Effector memory CD8-positive, alpha-beta T cell (primary cell): Measurements from ENCODE around the gene UQCRHL.

Experiments used
- ATAC-seq: fragments of 150-1000 bp; cut with Tn5 transposase; replicated peaks from 2 replicates; pipeline ENCODE4 v1.10.0; 2021; ENCODE audit warnings: mild to moderate bottlenecking, moderate library complexity
- DNase-seq, 3 experiments: peaks; one replicate each; pipeline ENCODE4 v3.0.0; 2021
- H3K27ac Mint-ChIP-seq, 2 donors: one replicate each; pipeline ENCODE4 v1.8.0; 2022; ENCODE audit warnings: mild to moderate bottlenecking in 2 of 2, mixed read lengths in 2 of 2, moderate library complexity in 2 of 2
- H3K27me3 Mint-ChIP-seq, 2 donors: one replicate each; pipeline ENCODE4 v1.8.0; 2022; ENCODE audit warnings: mixed read lengths in 2 of 2
- H3K36me3 Mint-ChIP-seq: one replicate; pipeline ENCODE4 v1.8.0; 2022; ENCODE audit warnings: mild to moderate bottlenecking, moderate library complexity, mixed read lengths; ENCODE audit not compliant: insufficient read depth
- H3K4me1 Mint-ChIP-seq, 2 donors: one replicate each; pipeline ENCODE4 v1.8.0; 2022; ENCODE audit warnings: low read depth in 2 of 2, mixed read lengths in 2 of 2
- H3K4me3 Mint-ChIP-seq, 2 donors: one replicate each; pipeline ENCODE4 v1.8.0; 2022; ENCODE audit warnings: mild to moderate bottlenecking in 2 of 2, mixed read lengths in 2 of 2, moderate library complexity in 2 of 2
- H3K9me3 Mint-ChIP-seq, 2 donors: one replicate each; pipeline ENCODE4 v1.8.0; 2022; ENCODE audit warnings: mixed read lengths in 2 of 2

UQCRHL gene

DNA sequence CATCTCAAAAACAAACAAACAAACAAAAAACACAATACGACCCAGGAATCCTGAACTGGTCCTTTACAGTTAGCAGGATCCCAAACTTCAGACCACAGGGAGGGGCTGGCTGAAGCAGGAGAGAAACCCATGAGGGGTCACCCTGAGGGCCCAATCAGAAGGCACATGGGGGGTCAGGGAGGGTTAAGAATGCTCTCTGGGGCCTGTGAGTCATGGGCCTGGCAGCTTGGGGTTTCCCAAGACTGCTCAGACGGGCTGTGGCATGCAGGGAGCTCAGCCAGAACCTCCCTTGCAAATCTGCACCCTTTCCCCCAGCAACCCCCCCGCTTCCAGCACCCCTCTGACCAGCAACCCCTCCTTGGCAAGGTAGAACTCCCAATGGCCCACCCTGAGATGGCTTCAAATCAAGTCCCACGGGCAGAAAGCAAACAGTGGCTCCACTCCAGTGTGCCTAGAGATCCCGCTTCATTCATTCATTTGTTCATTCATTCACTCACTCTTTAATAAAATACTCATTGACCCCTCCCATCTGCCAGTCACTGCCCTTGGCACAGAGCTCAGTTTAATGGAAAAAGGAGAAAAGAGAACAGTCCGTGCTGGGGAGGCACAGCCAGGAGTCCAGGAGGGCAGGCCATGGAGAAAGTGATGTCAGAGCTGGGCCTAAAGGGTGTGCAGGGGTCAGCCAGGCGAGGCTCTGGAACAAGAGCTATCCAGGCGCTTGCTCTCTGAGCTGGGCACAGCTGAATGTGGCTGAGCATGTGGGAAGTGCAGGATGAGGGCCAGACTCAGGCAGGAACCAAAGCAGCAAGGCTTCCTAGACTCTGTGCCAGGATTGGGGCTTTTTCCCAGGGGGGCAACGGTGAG is 8.2 kb downstream of the UQCRHL start:
- DNase-seq (no peak), ATAC-seq (no peak)
- Mint-ChIP-seq H3K9me3 (no peaks in the 10 kb centered on the region), H3K4me3 (no peak overlapping the region), H3K36me3 (no peaks in the 10 kb centered on the region), H3K4me1 (peaks cover 0 to 3% of the 10 kb centered on the region in 2 donors), H3K27ac (no peak overlapping the region), H3K27me3 (peaks cover 25 to 33% of the 10 kb centered on the region in 2 donors)

DNA sequence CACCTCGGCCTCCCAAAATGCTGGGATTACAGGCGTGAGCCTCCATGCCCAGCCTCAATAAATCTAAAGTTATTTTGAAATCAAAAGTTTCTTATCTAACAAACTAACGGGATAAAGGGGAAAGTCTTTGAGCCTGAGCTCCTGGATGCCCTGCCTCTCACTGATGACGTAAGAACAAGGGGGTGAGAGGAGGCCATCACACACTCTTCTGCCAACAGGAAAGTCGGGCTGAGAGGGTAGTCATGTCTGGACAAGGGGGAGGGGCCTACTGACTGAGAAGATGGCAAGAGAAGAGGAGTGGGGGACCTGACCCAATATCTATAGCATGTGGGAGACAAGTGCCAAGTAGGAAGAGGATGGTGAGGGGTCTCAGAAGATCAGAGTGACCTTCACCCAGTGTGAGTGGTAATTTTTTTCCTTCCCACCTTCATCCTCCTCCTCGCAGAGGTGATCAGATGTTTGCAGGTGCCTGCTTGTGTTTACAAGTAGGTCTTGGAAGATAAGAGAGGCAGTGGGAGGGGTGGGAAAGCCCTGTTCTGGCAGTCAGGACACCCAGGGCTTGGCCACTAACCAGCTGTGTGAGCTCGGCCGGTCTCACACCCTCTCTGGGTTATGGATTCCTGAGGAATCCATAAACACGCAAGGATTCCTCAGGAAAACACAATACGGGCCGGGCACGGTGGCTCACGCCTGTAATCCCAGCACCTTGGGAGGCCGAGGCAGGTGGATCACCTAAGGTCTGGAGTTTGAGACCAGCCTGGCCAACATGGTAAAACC is 9.6 kb downstream of the UQCRHL start:
- DNase-seq (no peak), ATAC-seq (no peak)
- no peaks in the 10 kb centered on the region for H3K36me3 Mint-ChIP-seq
- H3K27ac Mint-ChIP-seq = no peak overlapping the region
- H3K4me3 Mint-ChIP-seq = no peak overlapping the region
- H3K27me3 Mint-ChIP-seq = peaks cover 25 to 33% of the 10 kb centered on the region in 2 donors
- H3K4me1 Mint-ChIP-seq = no peaks in the 10 kb centered on the region
- H3K9me3 Mint-ChIP-seq = no peaks in the 10 kb centered on the region

DNA sequence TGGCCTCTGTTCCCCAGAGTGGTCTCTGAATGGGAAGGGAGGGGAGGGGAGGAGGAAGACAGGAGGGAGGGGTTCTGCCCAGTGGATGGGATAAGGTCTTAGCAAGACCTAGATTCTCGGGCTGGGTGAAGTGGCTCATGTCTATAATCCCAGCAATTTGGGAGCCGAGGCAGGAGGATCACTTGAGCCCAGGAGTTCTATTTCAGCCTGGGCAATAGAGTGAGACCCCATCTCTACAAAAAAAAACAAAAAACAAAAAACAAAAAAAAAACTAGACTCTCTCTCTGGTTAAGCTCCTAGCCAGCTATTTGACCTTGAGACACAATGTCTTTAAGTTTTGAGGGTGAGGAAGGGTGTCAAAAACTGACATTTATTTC is 11.4 kb downstream of the UQCRHL start:
- Mint-ChIP-seq H3K36me3 (no peaks in the 10 kb centered on the region), H3K27ac (no peak overlapping the region), H3K9me3 (no peaks in the 10 kb centered on the region)

GRCh38 chr1:15788624-15789301 is 18.7 kb downstream of the UQCRHL start:
- H3K4me3 Mint-ChIP-seq = no peak overlapping the region
- no peak for ATAC-seq
- peaks cover 2 to 6% of the 10 kb centered on the region in 2 donors for H3K4me1 Mint-ChIP-seq
- H3K27ac Mint-ChIP-seq = no peak overlapping the region
- H3K9me3 Mint-ChIP-seq = no peaks in the 10 kb centered on the region
- no peaks in the 10 kb centered on the region for H3K36me3 Mint-ChIP-seq
- DNase-seq = no peak
- H3K27me3 Mint-ChIP-seq = peaks cover 14 to 41% of the 10 kb centered on the region in 2 donors

More for the DNA sequence above, 11.4 kb downstream of the UQCRHL start:
- ATAC-seq (no peak), DNase-seq (no peak)
- Mint-ChIP-seq H3K4me3 (no peak overlapping the region), H3K4me1 (peaks cover 2 to 6% of the 10 kb centered on the region in 2 donors), H3K27me3 (peaks cover 16 to 22% of the 10 kb centered on the region in 2 donors)

DNA sequence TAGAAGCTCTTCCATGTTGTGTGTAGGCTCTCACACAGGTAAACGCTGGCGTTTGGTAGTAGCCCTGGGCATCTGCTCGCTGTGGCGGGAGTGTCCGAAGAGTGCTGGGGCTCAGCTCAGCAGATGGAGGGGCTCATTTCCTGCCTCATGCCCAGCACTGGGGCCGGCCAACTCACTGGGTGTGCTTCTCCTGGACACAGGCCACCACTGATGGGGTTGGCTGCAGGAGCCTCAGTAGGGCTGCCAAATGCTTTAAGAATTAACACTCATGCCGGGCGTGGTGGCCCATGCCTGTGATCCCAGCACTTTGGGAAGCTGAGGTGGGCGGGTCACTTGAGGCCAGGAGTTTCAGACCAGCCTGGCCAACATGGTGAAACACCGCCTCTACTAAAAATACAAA is 20.9 kb downstream of the UQCRHL start:
- Mint-ChIP-seq H3K4me1 (no peaks in the 10 kb centered on the region), H3K27me3 (peaks cover 14 to 41% of the 10 kb centered on the region in 2 donors), H3K36me3 (no peaks in the 10 kb centered on the region), H3K27ac (no peak overlapping the region), H3K4me3 (no peak overlapping the region), H3K9me3 (no peaks in the 10 kb centered on the region)
- DNase-seq (no peak), ATAC-seq (no peak)

DNA sequence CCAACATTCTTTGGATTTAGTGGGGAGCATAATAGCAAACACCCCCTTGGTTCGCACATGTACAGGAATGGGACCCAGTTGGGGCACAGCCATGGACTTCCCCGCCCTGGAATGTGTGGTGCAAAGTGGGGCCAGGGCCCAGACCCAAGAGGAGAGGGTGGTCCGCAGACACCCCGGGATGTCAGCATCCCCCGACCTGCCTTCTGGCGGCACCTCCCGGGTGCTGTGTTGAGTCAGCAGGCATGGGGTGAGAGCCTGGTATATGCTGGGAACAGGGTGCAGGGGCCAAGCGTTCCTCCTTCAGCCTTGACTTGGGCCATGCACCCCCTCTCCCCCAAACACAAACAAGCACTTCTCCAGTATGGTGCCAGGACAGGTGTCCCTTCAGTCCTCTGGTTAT is 21.8 kb downstream of the UQCRHL start:
- Mint-ChIP-seq H3K9me3 (no peaks in the 10 kb centered on the region), H3K4me1 (no peaks in the 10 kb centered on the region), H3K27ac (no peak overlapping the region), H3K4me3 (no peak overlapping the region), H3K36me3 (no peaks in the 10 kb centered on the region), H3K27me3 (peaks cover 11 to 41% of the 10 kb centered on the region in 2 donors)
- DNase-seq = no peak
- no peak for ATAC-seq

DNA sequence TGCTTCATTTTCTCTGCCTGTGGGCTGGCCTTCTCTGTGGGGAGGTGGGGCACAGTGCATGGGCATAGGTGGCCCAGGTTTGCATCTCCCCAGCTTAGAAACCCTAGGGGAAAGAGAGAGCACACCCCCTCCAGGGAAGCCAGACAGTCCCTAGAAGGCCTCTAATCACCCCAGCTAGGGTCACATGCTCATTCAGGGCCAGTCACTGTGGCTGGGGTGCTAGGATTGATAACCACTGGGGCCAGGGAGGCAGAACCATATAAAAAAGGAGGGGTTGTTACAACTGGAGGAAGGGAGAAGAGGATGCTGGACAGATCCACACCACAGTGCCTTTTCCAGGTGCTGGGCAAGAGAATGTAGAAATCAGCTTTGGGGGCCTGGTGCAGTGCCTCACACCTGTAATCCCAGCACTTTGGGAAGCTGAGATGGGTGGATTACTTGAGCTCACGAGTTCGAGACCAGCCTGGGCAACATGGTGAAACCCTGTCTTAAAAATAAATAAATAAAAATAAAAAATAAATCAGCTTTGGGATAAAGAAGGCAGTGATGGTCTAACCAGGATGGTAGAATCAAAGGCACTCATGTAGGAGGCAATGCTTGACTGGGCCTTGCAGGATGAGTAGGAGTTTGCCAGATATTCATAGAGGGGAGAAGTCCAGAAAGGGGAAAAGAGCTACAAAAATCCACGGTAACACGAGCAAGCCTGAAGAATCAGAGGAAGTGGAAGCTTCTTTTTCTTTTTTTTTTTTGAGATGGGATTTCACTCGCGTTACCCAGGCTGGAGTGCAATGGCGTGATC is 29.3 kb downstream of the UQCRHL start:
- Mint-ChIP-seq H3K36me3 (peaks cover 6% of the 10 kb centered on the region), H3K27me3 (no peaks in the 10 kb centered on the region), H3K4me1 (no peaks in the 10 kb centered on the region), H3K9me3 (no peaks in the 10 kb centered on the region), H3K4me3 (no peak overlapping the region), H3K27ac (no peak overlapping the region)
- DNase-seq (no peak), ATAC-seq (no peak)

DNA sequence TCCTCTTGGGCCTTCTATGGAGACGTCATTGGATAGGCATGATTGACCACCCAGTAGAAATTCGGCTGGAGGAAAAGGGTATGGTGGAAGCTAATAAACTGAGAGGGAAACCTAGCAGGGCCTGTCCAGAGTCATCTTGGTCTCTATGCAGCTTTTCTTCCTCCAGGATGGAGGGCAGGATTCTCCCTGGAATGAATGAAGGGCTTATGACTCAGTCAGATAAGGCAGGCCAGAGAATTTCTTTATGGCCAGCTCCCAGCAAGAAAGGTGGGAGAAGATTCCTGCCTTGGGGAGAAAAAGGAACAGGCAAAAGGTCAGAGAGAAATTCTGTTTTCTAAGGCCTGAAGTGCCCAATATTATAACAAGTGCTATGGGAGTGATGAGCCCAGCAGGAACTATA is 31.7 kb downstream of the UQCRHL start:
- no peak overlapping the region for H3K27ac Mint-ChIP-seq
- ATAC-seq = no peak
- peaks cover 6% of the 10 kb centered on the region for H3K36me3 Mint-ChIP-seq
- DNase-seq = no peak
- H3K4me3 Mint-ChIP-seq = no peak overlapping the region
- H3K4me1 Mint-ChIP-seq = no peaks in the 10 kb centered on the region
- H3K27me3 Mint-ChIP-seq = peaks cover 14 to 19% of the 10 kb centered on the region in 2 donors
- no peaks in the 10 kb centered on the region for H3K9me3 Mint-ChIP-seq

DNA sequence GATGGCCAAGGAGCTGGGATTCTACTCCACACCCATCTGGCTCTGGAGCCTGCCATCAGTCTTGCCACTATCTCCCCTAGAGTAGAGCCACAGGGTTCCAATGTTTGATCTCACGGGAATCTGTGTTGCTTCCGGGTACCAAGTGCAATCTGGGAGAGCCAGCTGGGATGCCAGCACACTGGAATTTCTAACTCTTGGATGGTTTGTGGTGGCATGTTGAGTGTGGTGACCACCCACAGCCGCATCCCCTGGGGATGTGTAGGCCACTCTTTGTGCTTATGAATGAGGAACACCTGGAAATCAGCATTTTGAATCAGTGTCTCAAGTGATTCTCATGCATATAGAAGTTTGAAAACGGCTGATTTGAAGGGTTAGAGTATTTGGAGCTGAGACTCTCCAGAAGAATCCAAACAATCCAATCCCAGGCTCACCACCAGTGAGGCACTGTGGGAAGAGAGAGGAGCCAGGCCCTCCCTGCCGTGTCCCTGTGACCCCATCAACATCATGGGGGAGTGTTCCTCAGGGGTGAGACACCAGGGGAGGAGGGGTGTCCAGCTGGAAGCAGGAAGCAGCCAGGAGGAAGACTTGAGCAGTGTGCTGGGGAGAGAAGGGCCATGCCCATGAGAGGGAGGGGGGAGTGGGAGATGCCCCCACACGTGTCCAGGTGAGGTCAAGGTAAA is 35.5 kb downstream of the UQCRHL start:
- H3K4me1 Mint-ChIP-seq = no peaks in the 10 kb centered on the region
- H3K9me3 Mint-ChIP-seq = no peaks in the 10 kb centered on the region
- no peak overlapping the region for H3K4me3 Mint-ChIP-seq
- no peak for ATAC-seq
- peaks cover 25 to 47% of the 10 kb centered on the region in 2 donors for H3K27me3 Mint-ChIP-seq
- peaks cover 6% of the 10 kb centered on the region for H3K36me3 Mint-ChIP-seq
- DNase-seq = no peak
- H3K27ac Mint-ChIP-seq = no peak overlapping the region

DNA sequence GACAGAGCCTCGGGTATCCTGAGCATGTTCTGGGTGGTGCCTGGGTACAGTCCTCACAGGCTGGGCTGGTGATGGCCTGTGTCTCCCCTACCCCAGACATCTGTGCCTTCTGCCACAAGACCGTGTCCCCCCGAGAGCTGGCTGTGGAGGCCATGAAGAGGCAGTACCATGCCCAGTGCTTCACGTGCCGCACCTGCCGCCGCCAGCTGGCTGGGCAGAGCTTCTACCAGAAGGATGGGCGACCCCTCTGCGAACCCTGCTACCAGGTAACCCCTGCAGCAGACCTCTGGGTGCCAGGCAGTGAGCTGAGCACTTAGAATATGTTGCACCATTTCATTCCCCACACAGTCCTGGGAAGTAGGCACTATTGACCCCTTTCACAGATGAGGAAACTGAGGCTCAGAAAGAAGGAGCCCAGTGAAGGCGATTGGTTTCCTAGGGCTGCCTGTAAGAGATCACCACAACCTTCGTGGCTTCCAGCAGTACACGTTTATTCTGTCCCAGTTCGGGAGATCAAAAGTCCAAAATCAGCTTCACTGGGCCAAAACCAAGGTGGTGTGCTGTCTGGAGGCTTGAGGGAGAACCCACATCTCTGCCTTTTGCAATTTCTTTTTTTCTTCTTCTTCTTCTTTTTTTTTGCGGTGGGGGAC is 37.0 kb downstream of the UQCRHL start:
- Mint-ChIP-seq H3K27ac (peak overlapping the region; percentile 59 to 65), H3K9me3 (no peaks in the 10 kb centered on the region), H3K36me3 (peaks cover 3% of the 10 kb centered on the region), H3K4me1 (no peaks in the 10 kb centered on the region), H3K4me3 (no peak overlapping the region), H3K27me3 (peaks cover 32 to 55% of the 10 kb centered on the region in 2 donors)
- ATAC-seq = no peak
- DNase-seq = no peak

GRCh38 chr1:15768388-15768787 is 39.1 kb downstream of the UQCRHL start:
- H3K4me3 Mint-ChIP-seq = no peak overlapping the region
- no peak for DNase-seq
- no peak overlapping the region for H3K27ac Mint-ChIP-seq
- no peak for ATAC-seq
- no peaks in the 10 kb centered on the region for H3K9me3 Mint-ChIP-seq
- H3K36me3 Mint-ChIP-seq = peaks cover under 1% of the 10 kb centered on the region
- H3K4me1 Mint-ChIP-seq = no peaks in the 10 kb centered on the region
- peaks cover 46 to 76% of the 10 kb centered on the region in 2 donors for H3K27me3 Mint-ChIP-seq

GRCh38 chr1:15767941-15768340 is 39.5 kb downstream of the UQCRHL start:
- peaks cover 46 to 77% of the 10 kb centered on the region in 2 donors for H3K27me3 Mint-ChIP-seq
- no peak for DNase-seq
- H3K4me3 Mint-ChIP-seq = no peak overlapping the region
- no peaks in the 10 kb centered on the region for H3K9me3 Mint-ChIP-seq
- H3K36me3 Mint-ChIP-seq = no peaks in the 10 kb centered on the region
- H3K4me1 Mint-ChIP-seq = no peaks in the 10 kb centered on the region
- H3K27ac Mint-ChIP-seq = no peak overlapping the region
- ATAC-seq = no peak
